ENCODE results near the gene AICDA.
"Not testable (repeated sequence)": the region's sequence is repeated elsewhere in the genome, so short reads cannot be mapped to it uniquely, and the experiment has no call there.

GRCh38 chr12:8624750-8625149, 12.1 kb upstream of the AICDA start:
- not testable (repeated sequence) for TF ChIP-seq REST (IDR thresholded peaks at IDR 0.05; ENCODE audit: insufficient read depth in 1 of 2, low read depth in 2 of 2, low read length in 1 of 2); SIN3A (IDR thresholded peaks at IDR 0.05; ENCODE audit: borderline replicate concordance, insufficient read depth, low read depth, low read length); POLR2AphosphoS5 (IDR thresholded peaks at IDR 0.05; ENCODE audit: low read depth, low read length)
- TF ChIP-seq, protein P1, sequence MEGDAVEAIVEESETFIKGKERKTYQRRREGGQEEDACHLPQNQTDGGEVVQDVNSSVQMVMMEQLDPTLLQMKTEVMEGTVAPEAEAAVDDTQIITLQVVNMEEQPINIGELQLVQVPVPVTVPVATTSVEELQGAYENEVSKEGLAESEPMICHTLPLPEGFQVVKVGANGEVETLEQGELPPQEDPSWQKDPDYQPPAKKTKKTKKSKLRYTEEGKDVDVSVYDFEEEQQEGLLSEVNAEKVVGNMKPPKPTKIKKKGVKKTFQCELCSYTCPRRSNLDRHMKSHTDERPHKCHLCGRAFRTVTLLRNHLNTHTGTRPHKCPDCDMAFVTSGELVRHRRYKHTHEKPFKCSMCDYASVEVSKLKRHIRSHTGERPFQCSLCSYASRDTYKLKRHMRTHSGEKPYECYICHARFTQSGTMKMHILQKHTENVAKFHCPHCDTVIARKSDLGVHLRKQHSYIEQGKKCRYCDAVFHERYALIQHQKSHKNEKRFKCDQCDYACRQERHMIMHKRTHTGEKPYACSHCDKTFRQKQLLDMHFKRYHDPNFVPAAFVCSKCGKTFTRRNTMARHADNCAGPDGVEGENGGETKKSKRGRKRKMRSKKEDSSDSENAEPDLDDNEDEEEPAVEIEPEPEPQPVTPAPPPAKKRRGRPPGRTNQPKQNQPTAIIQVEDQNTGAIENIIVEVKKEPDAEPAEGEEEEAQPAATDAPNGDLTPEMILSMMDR (IDR thresholded peaks at IDR 0.05), result not testable (repeated sequence)

Data from Panc1 (cell line).